Calu3 (cell line): ENCODE data around the gene CSTB. TPM values are rescaled to one million over a fixed set of nuclear protein-coding genes. Genes with fewer than 3 reads are reported as not detected.

ENCODE experiments used
- BruUV-seq: library from RNA; stranded (reverse); fragments of 400-500 nt; replicated peaks from 2 replicates; lab custom pipeline; 2021; lab: Mats Ljungman, UMichigan
- CTCF ChIA-PET: fragments of 300-600 bp; sonication (Branson Sonifier 250); formaldehyde crosslinking; loops from one replicate; lab custom pipeline; 2022; ENCODE audit warnings: antibody characterized with exemption; lab: Charles Lee
- DNase-seq: peaks from one replicate; pipeline ENCODE4 v3.0.0; 2022
- H3K27ac Mint-ChIP-seq: one replicate; pipeline ENCODE4 v1.8.0; 2022; ENCODE audit warnings: mixed read lengths; ENCODE audit not compliant: unreplicated experiment
- H3K27me3 Mint-ChIP-seq: one replicate; pipeline ENCODE4 v1.8.0; 2022; ENCODE audit warnings: mixed read lengths; ENCODE audit not compliant: unreplicated experiment
- H3K36me3 Mint-ChIP-seq: one replicate; pipeline ENCODE4 v1.8.0; 2022; ENCODE audit warnings: mild to moderate bottlenecking, moderate library complexity, mixed read lengths; ENCODE audit not compliant: insufficient read depth, unreplicated experiment
- H3K4me1 Mint-ChIP-seq: one replicate; pipeline ENCODE4 v1.8.0; 2022; ENCODE audit warnings: mild to moderate bottlenecking, low read depth, mixed read lengths; ENCODE audit not compliant: unreplicated experiment
- H3K4me3 Mint-ChIP-seq: one replicate; pipeline ENCODE4 v1.8.0; 2022; ENCODE audit warnings: mild to moderate bottlenecking, low read depth, moderate library complexity, mixed read lengths; ENCODE audit not compliant: unreplicated experiment
- H3K9me3 Mint-ChIP-seq: one replicate; pipeline ENCODE4 v1.8.0; 2022; ENCODE audit warnings: low read depth, mixed read lengths; ENCODE audit not compliant: unreplicated experiment
- CTCF ChIP-seq: fragments of 200-600 bp; IDR thresholded peaks from one replicate; pipeline ENCODE4 v1.8.0; 2022; ENCODE audit warnings: antibody characterized with exemption; ENCODE audit not compliant: unreplicated experiment
- intact Hi-C: fragments of 100-400 bp; cut with micrococcal nuclease; formaldehyde crosslinking; loops from one replicate; pipeline ENCODE4 v1.10.0; 2022; ENCODE audit not compliant: unreplicated experiment
- total RNA-seq: library from RNA; stranded (reverse); gene quantifications from 2 replicates; pipeline ENCODE4 v1.2.3, GENCODE V29; 2022

The CSTB gene
- total RNA-seq, 1 experiment from 2014 or later = 105 TPM

- H3K9me3 Mint-ChIP-seq = no peaks in the 10 kb centered on the region
- intact Hi-C loops = no loop called here
- BruUV-seq = no TSS peak
- CTCF ChIA-PET = no interaction called here
- H3K4me3 Mint-ChIP-seq = no peak overlapping the region
- no peaks in the 10 kb centered on the region for H3K36me3 Mint-ChIP-seq
- H3K27me3 Mint-ChIP-seq = no peaks in the 10 kb centered on the region
- no peak for DNase-seq
- TF ChIP-seq CTCF = no peak
- H3K4me1 Mint-ChIP-seq = no peaks in the 10 kb centered on the region
- H3K27ac Mint-ChIP-seq = no peak overlapping the region
Observed at GRCh38 chr21:43820466-43820865, 44.4 kb upstream of the CSTB start.

- H3K9me3 Mint-ChIP-seq = no peaks in the 10 kb centered on the region
- BruUV-seq = no TSS peak
- CTCF ChIA-PET = no interaction called here
- no peak for TF ChIP-seq CTCF
- no peak overlapping the region for H3K4me3 Mint-ChIP-seq
- no peaks in the 10 kb centered on the region for H3K36me3 Mint-ChIP-seq
- intact Hi-C loops = no loop called here
- no peak overlapping the region for H3K27ac Mint-ChIP-seq
- H3K4me1 Mint-ChIP-seq = peaks cover 4% of the 10 kb centered on the region
- DNase-seq = no peak
- no peaks in the 10 kb centered on the region for H3K27me3 Mint-ChIP-seq
Observed at GRCh38 chr21:43819511-43820405, 43.6 kb upstream of the CSTB start.

- intact Hi-C loops = no loop called here
- peaks cover 6% of the 10 kb centered on the region for H3K36me3 Mint-ChIP-seq
- no peaks in the 10 kb centered on the region for H3K27me3 Mint-ChIP-seq
- CTCF ChIA-PET = no interaction called here
- H3K4me1 Mint-ChIP-seq = peaks cover 8% of the 10 kb centered on the region
- DNase-seq = no peak
- TF ChIP-seq CTCF = no peak
- no peaks in the 10 kb centered on the region for H3K9me3 Mint-ChIP-seq
- BruUV-seq = no TSS peak
- no peak overlapping the region for H3K27ac Mint-ChIP-seq
- no peak overlapping the region for H3K4me3 Mint-ChIP-seq
Observed at GRCh38 chr21:43818685-43819084, 42.6 kb upstream of the CSTB start.

GRCh38 chr21:43817157-43818086 is 41.3 kb upstream of the CSTB start:
- CTCF ChIA-PET = interaction anchor here (0.6 kb wide), 1 partner anchor 46 kb away, joined by 3 read pairs; no protein-coding TSS in a partner anchor
- no peaks in the 10 kb centered on the region for H3K27me3 Mint-ChIP-seq
- no peaks in the 10 kb centered on the region for H3K9me3 Mint-ChIP-seq
- DNase-seq = no peak
- TF ChIP-seq CTCF = no peak
- intact Hi-C loops = no loop called here
- peaks cover 8% of the 10 kb centered on the region for H3K4me1 Mint-ChIP-seq
- no peak overlapping the region for H3K27ac Mint-ChIP-seq
- no TSS peak for BruUV-seq
- peaks cover 6% of the 10 kb centered on the region for H3K36me3 Mint-ChIP-seq
- H3K4me3 Mint-ChIP-seq = no peak overlapping the region
